CD14-positive monocyte (primary cell): Measurements from ENCODE around the gene AFM. TPM values are rescaled to one million over a fixed set of nuclear protein-coding genes. Genes with fewer than 3 reads are reported as not detected.

Experiments
- DNase-seq, 3 donors: peaks; one replicate each; pipeline ENCODE4 v3.0.0-alpha.2; 2011 to 2022
- H2AFZ ChIP-seq: 2 replicates; pipeline ENCODE4 v1.6.0; 2012; ENCODE audit warnings: mild to moderate bottlenecking, low read depth, low read length, inconsistent platforms; ENCODE audit not compliant: insufficient read depth, poor library complexity, severe bottlenecking
- H3K27ac ChIP-seq, 2 donors: 1 replicate in 1 of 2; 2 replicates in 1 of 2; pipeline ENCODE4 v1.5.1; 2012 to 2013; ENCODE audit warnings: low read length in 2 of 2, control low read depth in 1 of 2, inconsistent platforms in 1 of 2, low read depth in 1 of 2, mild to moderate bottlenecking in 1 of 2
- H3K27me3 ChIP-seq, 2 donors: one replicate each; pipeline versions ENCODE4 v1.6.0 to v1.6.1; 2011 to 2013; ENCODE audit warnings: low read length in 2 of 2; ENCODE audit not compliant: control insufficient read depth in 2 of 2, insufficient read depth in 2 of 2
- H3K36me3 ChIP-seq, 2 donors: replicated peaks in 1 of 2; 1 replicate in 1 of 2; 2 replicates in 1 of 2; pipeline versions ENCODE4 v1.5.1 to v1.6.1; 2012 to 2013; ENCODE audit warnings: low read length in 2 of 2, control low read depth in 1 of 2, inconsistent platforms in 1 of 2, mild to moderate bottlenecking in 1 of 2; ENCODE audit not compliant: insufficient read depth in 2 of 2, control insufficient read depth in 1 of 2
- H3K4me1 ChIP-seq, 2 donors: 1 replicate in 1 of 2; 2 replicates in 1 of 2; pipeline versions ENCODE4 v1.5.1 to v1.6.1; 2012 to 2013; ENCODE audit warnings: low read length in 2 of 2, control low read depth in 1 of 2, inconsistent platforms in 1 of 2, mild to moderate bottlenecking in 1 of 2, moderate library complexity in 1 of 2; ENCODE audit not compliant: insufficient read depth in 2 of 2, control insufficient read depth in 1 of 2
- H3K4me2 ChIP-seq: replicated peaks from 2 replicates; pipeline ENCODE3; 2012; ENCODE audit warnings: low read length, moderate library complexity, mild to moderate bottlenecking; ENCODE audit not compliant: poor library complexity, severe bottlenecking; ENCODE audit errors: extremely low read depth
- H3K4me3 ChIP-seq, 3 experiments: fragments of 200-600 bp in 1 of 3; sonication (generic) in 1 of 3; replicated peaks in 1 of 3; 1 replicate in 2 of 3; 2 replicates in 1 of 3; pipeline ENCODE4 v1.5.1; 2011 to 2013; ENCODE audit warnings: low read length in 3 of 3, mild to moderate bottlenecking in 3 of 3, control low read depth in 2 of 3, low read depth in 2 of 3, inconsistent platforms in 1 of 3, moderate library complexity in 1 of 3
- H3K79me2 ChIP-seq: 2 replicates; pipeline ENCODE4 v1.6.0; 2012; ENCODE audit warnings: mild to moderate bottlenecking, control low read depth, inconsistent platforms, low read length, moderate library complexity; ENCODE audit not compliant: insufficient read depth
- H3K9ac ChIP-seq: 2 replicates; pipeline ENCODE4 v1.6.0; 2017; ENCODE audit warnings: low read length, mild to moderate bottlenecking; ENCODE audit not compliant: insufficient read depth, poor library complexity, severe bottlenecking
- H3K9me3 ChIP-seq, 2 donors: replicated peaks in 1 of 2; 1 replicate in 1 of 2; 2 replicates in 1 of 2; pipeline versions ENCODE4 v1.5.1 to v1.6.1; 2012 to 2013; ENCODE audit warnings: low read length in 2 of 2, control low read depth in 1 of 2; ENCODE audit not compliant: control insufficient read depth in 1 of 2, insufficient read depth in 1 of 2
- H4K20me1 ChIP-seq: 2 replicates; pipeline ENCODE4 v1.6.0; 2012; ENCODE audit warnings: mild to moderate bottlenecking, low read length, control low read depth, moderate library complexity; ENCODE audit not compliant: insufficient read depth
- H3K27ac Mint-ChIP-seq, 7 donors: one replicate each; pipeline ENCODE4 v1.8.0; 2020; ENCODE audit warnings: mild to moderate bottlenecking in 7 of 7, mixed read lengths in 7 of 7, moderate library complexity in 6 of 7, inconsistent platforms in 2 of 7
- H3K27me3 Mint-ChIP-seq, 3 donors: one replicate each; pipeline ENCODE4 v1.8.0; 2021 to 2022; ENCODE audit warnings: low read depth in 3 of 3, mild to moderate bottlenecking in 3 of 3, mixed read lengths in 3 of 3, moderate library complexity in 3 of 3, inconsistent platforms in 1 of 3
- H3K36me3 Mint-ChIP-seq, 2 donors: one replicate each; pipeline ENCODE4 v1.8.0; 2020; ENCODE audit warnings: mixed read lengths in 2 of 2, inconsistent platforms in 1 of 2, mild to moderate bottlenecking in 1 of 2
- H3K4me1 Mint-ChIP-seq: one replicate; pipeline ENCODE4 v1.8.0; 2020; ENCODE audit warnings: mild to moderate bottlenecking, mixed read lengths
- H3K4me3 Mint-ChIP-seq, 2 donors: one replicate each; pipeline ENCODE4 v1.8.0; 2020; ENCODE audit warnings: mild to moderate bottlenecking in 2 of 2, mixed read lengths in 2 of 2, moderate library complexity in 1 of 2
- H3K9me3 Mint-ChIP-seq, 7 donors: one replicate each; pipeline ENCODE4 v1.8.0; 2020 to 2022; ENCODE audit warnings: mixed read lengths in 7 of 7, mild to moderate bottlenecking in 6 of 7, moderate library complexity in 6 of 7, inconsistent platforms in 2 of 7
- CTCF ChIP-seq: fragments of 200-600 bp; IDR thresholded peaks from one replicate; pipeline ENCODE4 v1.8.0; 2022; ENCODE audit warnings: antibody characterized with exemption, mild to moderate bottlenecking
- whole genome bisulfite sequencing: methylation state at CpG from one replicate; pipeline ENCODE4 v1.1.5; 2013; ENCODE audit warnings: missing lambda C conversion rate; ENCODE audit not compliant: insufficient coverage; 5-methylcytosine and 5-hydroxymethylcytosine counted together
- intact Hi-C, 2 donors: fragments of 100-400 bp; cut with micrococcal nuclease; formaldehyde crosslinking; loops; one replicate each; pipeline versions ENCODE4 v1.15.0 to v1.15.1; 2023
- polyA plus RNA-seq, 3 donors: library from polyadenylated mRNA; depleted of rRNA in 1 of 3; unstranded in 2 of 3; stranded (reverse) in 1 of 3; fragments of 300-500 nt in 2 of 3; fragments of >200 nt in 1 of 3; fragmentation: Illumina TruSeq in 2 of 3; gene quantifications; 1 replicate in 2 of 3; 2 replicates in 1 of 3; pipeline ENCODE4 v1.2.3, GENCODE V29; 2012 to 2021

Gene AFM
- polyA plus RNA-seq, 3 donors: not detected

GRCh38 chr4:73446336-73446938 is 35.1 kb upstream of the AFM start:
- H3K27ac ChIP-seq: no peak overlapping the region
- peak in 2 of 3 donors; percentile 6 to 10 for DNase-seq
- H3K9me3 ChIP-seq: no peaks in the 10 kb centered on the region
- Mint-ChIP-seq H3K4me1 (no peaks in the 10 kb centered on the region), H3K27ac (no peak overlapping the region), H3K4me3 (no peak overlapping the region), H3K9me3 (no peaks in the 10 kb centered on the region), H3K27me3 (peaks cover 0 to 6% (median 1%) of the 10 kb centered on the region in 3 donors), H3K36me3 (no peaks in the 10 kb centered on the region)
- H3K79me2 ChIP-seq: no peaks in the 10 kb centered on the region
- no peaks in the 10 kb centered on the region for H4K20me1 ChIP-seq
- H3K4me2 ChIP-seq: no peak overlapping the region
- no peaks in the 10 kb centered on the region for H3K27me3 ChIP-seq
- intact Hi-C loops: no loop called here
- TF ChIP-seq CTCF: peak; percentile 71
- no peaks in the 10 kb centered on the region for H3K36me3 ChIP-seq
- H2AFZ ChIP-seq: no peak overlapping the region
- no peak overlapping the region for H3K4me3 ChIP-seq
- no CpG with 5 or more reads among the region's 4 CpGs for WGBS
- H3K4me1 ChIP-seq: no peaks in the 10 kb centered on the region
- no peak overlapping the region for H3K9ac ChIP-seq

GRCh38 chr4:73447671-73448070 is 33.9 kb upstream of the AFM start:
- no peak overlapping the region for H3K4me3 Mint-ChIP-seq
- H3K27ac Mint-ChIP-seq: no peak overlapping the region
- no peak for TF ChIP-seq CTCF
- intact Hi-C loops: no loop called here
- H3K27ac ChIP-seq: no peak overlapping the region
- no peaks in the 10 kb centered on the region for H3K9me3 ChIP-seq
- H3K79me2 ChIP-seq: no peaks in the 10 kb centered on the region
- no peaks in the 10 kb centered on the region for H3K27me3 ChIP-seq
- no peak overlapping the region for H2AFZ ChIP-seq
- H3K9me3 Mint-ChIP-seq: no peaks in the 10 kb centered on the region
- H3K9ac ChIP-seq: no peak overlapping the region
- DNase-seq: no peak
- H3K4me1 ChIP-seq: no peaks in the 10 kb centered on the region
- H3K4me1 Mint-ChIP-seq: no peaks in the 10 kb centered on the region
- no peaks in the 10 kb centered on the region for H4K20me1 ChIP-seq
- peaks cover 0 to 6% (median 0%) of the 10 kb centered on the region in 3 donors for H3K27me3 Mint-ChIP-seq
- 100% methylated on average over 1 of the region's 4 CpGs for WGBS
- no peak overlapping the region for H3K4me2 ChIP-seq
- no peak overlapping the region for H3K4me3 ChIP-seq
- no peaks in the 10 kb centered on the region for H3K36me3 Mint-ChIP-seq
- H3K36me3 ChIP-seq: no peaks in the 10 kb centered on the region
